Measurements from ENCODE around the gene CPSF7.

Gene CPSF7

GRCh38 chr11:61418136-61418535 lies 11.6 kb downstream of the CPSF7 start:
- H3K4me3 ChIP-seq (replicated peaks; ENCODE audit: low read depth, low read length), result no peak overlapping the region
- no peak for DNase-seq (ENCODE audit: low read depth)
- TF ChIP-seq CTCF (IDR thresholded peaks at IDR 0.05; ENCODE audit: low read length, missing control alignments), result no peak

- DNase-seq (ENCODE audit: low read depth), result peak; percentile 62
- TF ChIP-seq CTCF (IDR thresholded peaks at IDR 0.05; ENCODE audit: low read length, missing control alignments), result no peak
- H3K4me3 ChIP-seq (replicated peaks; ENCODE audit: low read depth, low read length), result no peak overlapping the region
Measured at GRCh38 chr11:61417670-61418069, 12.1 kb downstream of the CPSF7 start.

GRCh38 chr11:61416941-61417340 lies 12.8 kb downstream of the CPSF7 start:
- TF ChIP-seq CTCF (IDR thresholded peaks at IDR 0.05; ENCODE audit: low read length, missing control alignments), result no peak
- no peak overlapping the region for H3K4me3 ChIP-seq (replicated peaks; ENCODE audit: low read depth, low read length)
- no peak for DNase-seq (ENCODE audit: low read depth)

GRCh38 chr11:61415381-61415780 lies 14.4 kb downstream of the CPSF7 start:
- DNase-seq (ENCODE audit: low read depth), result no peak
- no peak for TF ChIP-seq CTCF (IDR thresholded peaks at IDR 0.05; ENCODE audit: low read length, missing control alignments)
- no peak overlapping the region for H3K4me3 ChIP-seq (replicated peaks; ENCODE audit: low read depth, low read length)

GRCh38 chr11:61414547-61414946 lies 15.2 kb downstream of the CPSF7 start:
- no peak for TF ChIP-seq CTCF (IDR thresholded peaks at IDR 0.05; ENCODE audit: low read length, missing control alignments)
- no peak for DNase-seq (ENCODE audit: low read depth)
- H3K4me3 ChIP-seq (replicated peaks; ENCODE audit: low read depth, low read length), result no peak overlapping the region

- H3K4me3 ChIP-seq (replicated peaks; ENCODE audit: low read depth, low read length), result no peak overlapping the region
- no peak for TF ChIP-seq CTCF (IDR thresholded peaks at IDR 0.05; ENCODE audit: low read length, missing control alignments)
- peak; percentile 13 for DNase-seq (ENCODE audit: low read depth)
Measured at GRCh38 chr11:61413496-61413895, 16.3 kb downstream of the CPSF7 start.

- H3K4me3 ChIP-seq (replicated peaks; ENCODE audit: low read depth, low read length), result no peak overlapping the region
- DNase-seq (ENCODE audit: low read depth), result no peak
- no peak for TF ChIP-seq CTCF (IDR thresholded peaks at IDR 0.05; ENCODE audit: low read length, missing control alignments)
Measured at GRCh38 chr11:61411589-61411988, 18.2 kb downstream of the CPSF7 start.

Data from fibroblast of pulmonary artery (primary cell).